HepG2 (cell line): ENCODE results near the gene SRSF7. TPM values are rescaled to one million over a fixed set of nuclear protein-coding genes. Genes with fewer than 3 reads are reported as not detected.

Experiments used
- BHLHE40 ChIP-seq: IDR thresholded peaks from 2 replicates; pipeline ENCODE4 v1.6.1; 2011; ENCODE audit warnings: low read length, improper control_type of control experiment
- CC2D1A ChIP-seq: sonication (generic); formaldehyde crosslinking; IDR thresholded peaks from 2 replicates; pipeline ENCODE4 v1.8.1; 2023; ENCODE audit warnings: mild to moderate bottlenecking, missing genetic modification reagents
- ETV5 ChIP-seq: IDR thresholded peaks from 2 replicates; pipeline ENCODE4 v1.6.1; 2018; ENCODE audit warnings: missing biosample characterization, missing genetic modification reagents, inconsistent platforms, borderline replicate concordance
- GATAD2A ChIP-seq: IDR thresholded peaks from 2 replicates; pipeline ENCODE4 v1.6.1; 2016
- KDM4B ChIP-seq: sonication (generic); formaldehyde crosslinking; IDR thresholded peaks from 2 replicates; pipeline ENCODE4 v1.4.0; 2020; ENCODE audit warnings: missing genetic modification reagents
- MAFF ChIP-seq: IDR thresholded peaks from 2 replicates; pipeline ENCODE4 v1.6.1; 2011; ENCODE audit warnings: low read depth, low read length, improper control_type of control experiment
- NBN ChIP-seq: fragments of 450-650 bp; conservative IDR thresholded peaks from 2 replicates; pipeline ENCODE4 v1.6.1; 2017
- NFE2 ChIP-seq: sonication (generic); formaldehyde crosslinking; IDR thresholded peaks from 2 replicates; pipeline ENCODE4 v1.4.0; 2020; ENCODE audit warnings: missing genetic modification reagents
- POLR2G ChIP-seq: fragments of 200-400 bp; formaldehyde crosslinking; IDR thresholded peaks from 2 replicates; pipeline ENCODE4 v1.6.1; 2018; ENCODE audit warnings: mild to moderate bottlenecking, low read depth, low read length, moderate library complexity
- SAP130 ChIP-seq: IDR thresholded peaks from 2 replicates; pipeline ENCODE4 v1.6.1; 2016; ENCODE audit warnings: low read depth
- SCMH1 ChIP-seq: sonication (generic); formaldehyde crosslinking; IDR thresholded peaks from 2 replicates; pipeline ENCODE4 v1.9.0; 2021; ENCODE audit warnings: missing genetic modification reagents, mild to moderate bottlenecking, borderline replicate concordance
- STAG1 ChIP-seq: sonication (generic); formaldehyde crosslinking; IDR thresholded peaks from 2 replicates; pipeline ENCODE4 v1.4.0; 2020; ENCODE audit warnings: missing genetic modification reagents
- THYN1 ChIP-seq: sonication (generic); formaldehyde crosslinking; IDR thresholded peaks from 2 replicates; pipeline ENCODE4 v1.8.1; 2023; ENCODE audit warnings: low read depth, mild to moderate bottlenecking, moderate library complexity, missing genetic modification reagents, borderline replicate concordance
- TMF1 ChIP-seq: sonication (generic); formaldehyde crosslinking; IDR thresholded peaks from 2 replicates; pipeline ENCODE4 v1.8.1; 2022; ENCODE audit warnings: low read depth, missing genetic modification reagents
- ZBTB20 ChIP-seq: sonication (generic); formaldehyde crosslinking; IDR thresholded peaks from 2 replicates; pipeline ENCODE4 v1.8.1; 2023; ENCODE audit warnings: missing genetic modification reagents, low read depth, mild to moderate bottlenecking, borderline replicate concordance
- ZFP91 ChIP-seq: sonication (generic); formaldehyde crosslinking; IDR thresholded peaks from 2 replicates; pipeline ENCODE4 v1.9.0; 2022; ENCODE audit warnings: missing genetic modification reagents, mild to moderate bottlenecking, borderline replicate concordance
- ZNF251 ChIP-seq: sonication (generic); formaldehyde crosslinking; IDR thresholded peaks from 2 replicates; pipeline ENCODE4 v1.9.0; 2021; ENCODE audit warnings: mild to moderate bottlenecking, missing genetic modification reagents
- ZNF382 ChIP-seq: sonication (generic); formaldehyde crosslinking; IDR thresholded peaks from 2 replicates; pipeline ENCODE4 v1.5.0; 2020; ENCODE audit warnings: missing genetic modification reagents, mild to moderate bottlenecking, borderline replicate concordance
- ZNF619 ChIP-seq: sonication (generic); formaldehyde crosslinking; IDR thresholded peaks from 2 replicates; pipeline ENCODE4 v1.4.0; 2020; ENCODE audit warnings: mild to moderate bottlenecking, missing genetic modification reagents
- ZNF775 ChIP-seq: sonication (generic); formaldehyde crosslinking; IDR thresholded peaks from 2 replicates; pipeline ENCODE4 v1.4.0; 2020; ENCODE audit warnings: missing genetic modification reagents, mild to moderate bottlenecking, moderate library complexity, borderline replicate concordance
- ZSCAN21 ChIP-seq: sonication (generic); formaldehyde crosslinking; IDR thresholded peaks from 2 replicates; pipeline ENCODE4 v1.8.0; 2022; ENCODE audit warnings: mild to moderate bottlenecking, missing genetic modification reagents, moderate library complexity, borderline replicate concordance
- polyA plus RNA-seq, 8 experiments: library from polyadenylated mRNA; depleted of rRNA in 3 of 8; stranded (reverse) in 7 of 8; unstranded in 1 of 8; fragments of >200 nt; fragmentation: Illumina TruSeq in 4 of 8; extraction: Trizol in 4 of 8; gene quantifications; 2 replicates each; pipeline versions ENCODE4 v1.2.1 to v1.2.3, GENCODE V29; 2011 to 2016; ENCODE audit warnings: low read depth in 4 of 8, missing spikeins in 1 of 8, mixed read lengths in 1 of 8; ENCODE audit not compliant: insufficient read depth in 1 of 8
- total RNA-seq, 5 experiments: library from RNA; depleted of rRNA; stranded (reverse); fragments of >200 nt; fragmentation: Illumina TruSeq; extraction: Trizol; gene quantifications; 2 replicates each; pipeline ENCODE4 v1.2.3, GENCODE V29; 2016; ENCODE audit warnings: low read depth in 1 of 5
- TF ChIP-seq, protein P1 (sequence below): sonication (generic); formaldehyde crosslinking; IDR thresholded peaks from 2 replicates; pipeline ENCODE4 v1.9.0; 2022; ENCODE audit warnings: low read depth, missing genetic modification reagents
- TF ChIP-seq, protein P2 (sequence below): IDR thresholded peaks from 2 replicates; pipeline ENCODE4 v1.6.1; 2018; ENCODE audit warnings: missing genetic modification reagents
- TF ChIP-seq, protein P3 (sequence below): sonication (generic); formaldehyde crosslinking; IDR thresholded peaks from 2 replicates; pipeline ENCODE4 v1.8.1; 2022; ENCODE audit warnings: low read depth, mild to moderate bottlenecking, missing genetic modification reagents

The SRSF7 gene
- total and polyA plus RNA-seq, 2 of the 13 experiments (the other 11 are each of a cell fraction or from before 2014, with no cell fraction given): 172 to 275 TPM

GRCh38 chr2:38775097-38775920 lies 24.1 kb upstream of the SRSF7 start (continued):
- TF ChIP-seq, protein P1, sequence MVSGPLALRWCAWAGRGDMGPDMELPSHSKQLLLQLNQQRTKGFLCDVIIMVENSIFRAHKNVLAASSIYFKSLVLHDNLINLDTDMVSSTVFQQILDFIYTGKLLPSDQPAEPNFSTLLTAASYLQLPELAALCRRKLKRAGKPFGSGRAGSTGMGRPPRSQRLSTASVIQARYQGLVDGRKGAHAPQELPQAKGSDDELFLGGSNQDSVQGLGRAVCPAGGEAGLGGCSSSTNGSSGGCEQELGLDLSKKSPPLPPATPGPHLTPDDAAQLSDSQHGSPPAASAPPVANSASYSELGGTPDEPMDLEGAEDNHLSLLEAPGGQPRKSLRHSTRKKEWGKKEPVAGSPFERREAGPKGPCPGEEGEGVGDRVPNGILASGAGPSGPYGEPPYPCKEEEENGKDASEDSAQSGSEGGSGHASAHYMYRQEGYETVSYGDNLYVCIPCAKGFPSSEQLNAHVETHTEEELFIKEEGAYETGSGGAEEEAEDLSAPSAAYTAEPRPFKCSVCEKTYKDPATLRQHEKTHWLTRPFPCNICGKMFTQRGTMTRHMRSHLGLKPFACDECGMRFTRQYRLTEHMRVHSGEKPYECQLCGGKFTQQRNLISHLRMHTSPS (CRISPR knock-in tag): no peak
- TF ChIP-seq NBN (no peak), MAFF (no peak), ZNF775 (no peak), SAP130 (CRISPR knock-in tag) (0 out of 2 replicates have a peak, but pooled peaks have one; percentile 10), NFE2 (CRISPR knock-in tag) (no peak), POLR2G (no peak), ZNF251 (CRISPR knock-in tag) (no peak), ZNF382 (CRISPR knock-in tag) (no peak), ETV5 (no peak), ZNF619 (CRISPR knock-in tag) (no peak), STAG1 (CRISPR knock-in tag) (no peak), GATAD2A (peak; percentile 11; the same call in 1 of the 2 replicates), ZBTB20 (CRISPR knock-in tag) (peak; percentile 65; the same call in 1 of the 2 replicates), THYN1 (CRISPR knock-in tag) (no peak), TMF1 (no peak), KDM4B (CRISPR knock-in tag) (no peak), CC2D1A (CRISPR knock-in tag) (no peak), BHLHE40 (no peak), SCMH1 (no peak), ZSCAN21 (CRISPR knock-in tag) (no peak), ZFP91 (CRISPR knock-in tag) (0 out of 2 replicates have a peak, but pooled peaks have one; percentile 17)
- TF ChIP-seq, protein P2, sequence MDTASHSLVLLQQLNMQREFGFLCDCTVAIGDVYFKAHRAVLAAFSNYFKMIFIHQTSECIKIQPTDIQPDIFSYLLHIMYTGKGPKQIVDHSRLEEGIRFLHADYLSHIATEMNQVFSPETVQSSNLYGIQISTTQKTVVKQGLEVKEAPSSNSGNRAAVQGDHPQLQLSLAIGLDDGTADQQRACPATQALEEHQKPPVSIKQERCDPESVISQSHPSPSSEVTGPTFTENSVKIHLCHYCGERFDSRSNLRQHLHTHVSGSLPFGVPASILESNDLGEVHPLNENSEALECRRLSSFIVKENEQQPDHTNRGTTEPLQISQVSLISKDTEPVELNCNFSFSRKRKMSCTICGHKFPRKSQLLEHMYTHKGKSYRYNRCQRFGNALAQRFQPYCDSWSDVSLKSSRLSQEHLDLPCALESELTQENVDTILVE (CRISPR knock-in tag): no peak
- TF ChIP-seq, protein P3, sequence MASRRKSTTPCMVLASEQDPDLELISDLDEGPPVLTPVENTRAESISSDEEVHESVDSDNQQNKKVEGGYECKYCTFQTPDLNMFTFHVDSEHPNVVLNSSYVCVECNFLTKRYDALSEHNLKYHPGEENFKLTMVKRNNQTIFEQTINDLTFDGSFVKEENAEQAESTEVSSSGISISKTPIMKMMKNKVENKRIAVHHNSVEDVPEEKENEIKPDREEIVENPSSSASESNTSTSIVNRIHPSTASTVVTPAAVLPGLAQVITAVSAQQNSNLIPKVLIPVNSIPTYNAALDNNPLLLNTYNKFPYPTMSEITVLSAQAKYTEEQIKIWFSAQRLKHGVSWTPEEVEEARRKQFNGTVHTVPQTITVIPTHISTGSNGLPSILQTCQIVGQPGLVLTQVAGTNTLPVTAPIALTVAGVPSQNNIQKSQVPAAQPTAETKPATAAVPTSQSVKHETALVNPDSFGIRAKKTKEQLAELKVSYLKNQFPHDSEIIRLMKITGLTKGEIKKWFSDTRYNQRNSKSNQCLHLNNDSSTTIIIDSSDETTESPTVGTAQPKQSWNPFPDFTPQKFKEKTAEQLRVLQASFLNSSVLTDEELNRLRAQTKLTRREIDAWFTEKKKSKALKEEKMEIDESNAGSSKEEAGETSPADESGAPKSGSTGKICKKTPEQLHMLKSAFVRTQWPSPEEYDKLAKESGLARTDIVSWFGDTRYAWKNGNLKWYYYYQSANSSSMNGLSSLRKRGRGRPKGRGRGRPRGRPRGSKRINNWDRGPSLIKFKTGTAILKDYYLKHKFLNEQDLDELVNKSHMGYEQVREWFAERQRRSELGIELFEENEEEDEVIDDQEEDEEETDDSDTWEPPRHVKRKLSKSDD (CRISPR knock-in tag): no peak
